PC-3 (cell line): ENCODE results near the gene SLC25A26.

ENCODE experiments used
- EZH2 ChIP-seq: fragments of 300-600 bp; sonication (generic); IDR thresholded peaks from one replicate; pipeline ENCODE4 v1.6.1; 2017; ENCODE audit warnings: antibody characterized with exemption, mild to moderate bottlenecking, low read length; ENCODE audit not compliant: unreplicated experiment
- EZH2phosphoT487 ChIP-seq: fragments of 300-600 bp; sonication (generic); IDR thresholded peaks from 2 replicates; pipeline ENCODE4 v1.6.1; 2018; ENCODE audit warnings: mild to moderate bottlenecking, antibody characterized with exemption, low read length, borderline replicate concordance
- TF ChIP-seq, protein P1 (sequence below): fragments of 300-600 bp; sonication (generic); conservative IDR thresholded peaks from 2 replicates; pipeline ENCODE4 v1.5.1; 2017; ENCODE audit warnings: antibody characterized with exemption, low read depth, mild to moderate bottlenecking, low read length

DNA sequence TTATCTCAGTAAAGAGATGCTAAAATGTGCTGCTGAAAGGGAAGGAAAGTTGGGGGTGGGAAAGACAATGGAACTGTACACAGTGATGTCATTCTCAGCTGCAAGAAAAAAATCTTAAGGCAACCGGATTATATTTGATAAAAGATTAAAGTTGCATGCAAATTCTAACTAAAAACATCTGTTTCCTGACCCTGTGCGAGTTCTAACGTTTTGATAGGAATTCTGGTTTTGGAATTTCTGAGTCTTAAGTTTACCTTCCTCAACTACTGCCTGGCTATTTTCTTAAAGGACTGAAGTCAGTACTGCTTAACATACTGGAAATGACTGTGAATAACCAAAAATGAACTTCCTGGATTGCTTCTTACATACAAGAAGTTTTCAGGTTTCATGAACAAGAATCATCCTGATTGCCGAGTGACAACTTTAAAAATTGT is 115.5 kb downstream of the SLC25A26 start:
- TF ChIP-seq, protein P1, sequence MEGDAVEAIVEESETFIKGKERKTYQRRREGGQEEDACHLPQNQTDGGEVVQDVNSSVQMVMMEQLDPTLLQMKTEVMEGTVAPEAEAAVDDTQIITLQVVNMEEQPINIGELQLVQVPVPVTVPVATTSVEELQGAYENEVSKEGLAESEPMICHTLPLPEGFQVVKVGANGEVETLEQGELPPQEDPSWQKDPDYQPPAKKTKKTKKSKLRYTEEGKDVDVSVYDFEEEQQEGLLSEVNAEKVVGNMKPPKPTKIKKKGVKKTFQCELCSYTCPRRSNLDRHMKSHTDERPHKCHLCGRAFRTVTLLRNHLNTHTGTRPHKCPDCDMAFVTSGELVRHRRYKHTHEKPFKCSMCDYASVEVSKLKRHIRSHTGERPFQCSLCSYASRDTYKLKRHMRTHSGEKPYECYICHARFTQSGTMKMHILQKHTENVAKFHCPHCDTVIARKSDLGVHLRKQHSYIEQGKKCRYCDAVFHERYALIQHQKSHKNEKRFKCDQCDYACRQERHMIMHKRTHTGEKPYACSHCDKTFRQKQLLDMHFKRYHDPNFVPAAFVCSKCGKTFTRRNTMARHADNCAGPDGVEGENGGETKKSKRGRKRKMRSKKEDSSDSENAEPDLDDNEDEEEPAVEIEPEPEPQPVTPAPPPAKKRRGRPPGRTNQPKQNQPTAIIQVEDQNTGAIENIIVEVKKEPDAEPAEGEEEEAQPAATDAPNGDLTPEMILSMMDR: no peak
- TF ChIP-seq EZH2phosphoT487 (no peak), EZH2 (no peak)
